Stimulated activated naive CD8-positive, alpha-beta T cell treated with anti-CD3 and anti-CD28 coated beads, Interleukin-15, amount 100 ng/mL, for 72 hours (primary cell): ENCODE measurements around the gene PTPRN2.
A peak's percentile ranks its signal among the peaks of the same experiment; 100 is the strongest.
"Not testable (repeated sequence)": the region's sequence is repeated elsewhere in the genome, so short reads cannot be mapped to it uniquely, and the experiment has no call there.

Experiments used
- ATAC-seq: fragments of 150-1000 bp; cut with Tn5 transposase; 2 replicates; pipeline ENCODE4 v1.10.0; 2021; ENCODE audit warnings: mild to moderate bottlenecking, moderate library complexity
- DNase-seq, 2 donors: peaks; one replicate each; pipeline ENCODE4 v3.0.0; 2021 to 2022
- H3K27ac Mint-ChIP-seq, 2 donors: one replicate each; pipeline ENCODE4 v1.8.0; 2022; ENCODE audit warnings: mild to moderate bottlenecking in 2 of 2, mixed read lengths in 2 of 2, moderate library complexity in 2 of 2
- H3K27me3 Mint-ChIP-seq: one replicate; pipeline ENCODE4 v1.8.0; 2022; ENCODE audit warnings: mixed read lengths
- H3K4me1 Mint-ChIP-seq: one replicate; pipeline ENCODE4 v1.8.0; 2022; ENCODE audit warnings: mild to moderate bottlenecking, mixed read lengths
- H3K4me3 Mint-ChIP-seq, 2 donors: one replicate each; pipeline ENCODE4 v1.8.0; 2022; ENCODE audit warnings: mild to moderate bottlenecking in 2 of 2, mixed read lengths in 2 of 2, moderate library complexity in 1 of 2
- H3K9me3 Mint-ChIP-seq, 2 donors: one replicate each; pipeline ENCODE4 v1.8.0; 2022; ENCODE audit warnings: mixed read lengths in 2 of 2

Gene PTPRN2

GRCh38 chr7:157951300-157952049 lies 636.1 kb downstream of the PTPRN2 start:
- H3K4me1 Mint-ChIP-seq, result no peaks in the 10 kb centered on the region
- H3K27ac Mint-ChIP-seq, result no peak overlapping the region
- ATAC-seq (no peak), DNase-seq (no peak)
- H3K27me3 Mint-ChIP-seq, result no peaks in the 10 kb centered on the region
- H3K4me3 Mint-ChIP-seq, result no peak overlapping the region
- peaks cover 0 to 20% of the 10 kb centered on the region in 2 donors for H3K9me3 Mint-ChIP-seq

GRCh38 chr7:157949711-157950110 lies 637.9 kb downstream of the PTPRN2 start:
- DNase-seq, result no peak
- Mint-ChIP-seq H3K4me3 (no peak overlapping the region), H3K4me1 (no peaks in the 10 kb centered on the region), H3K27ac (no peak overlapping the region), H3K27me3 (peaks cover 6% of the 10 kb centered on the region), H3K9me3 (peaks cover 0 to 29% of the 10 kb centered on the region in 2 donors)
- no peak for ATAC-seq

GRCh38 chr7:157947504-157947903 lies 640.1 kb downstream of the PTPRN2 start:
- DNase-seq (no peak), ATAC-seq (no peak)
- H3K4me3 Mint-ChIP-seq, result no peak overlapping the region
- peaks cover 0 to 29% of the 10 kb centered on the region in 2 donors for H3K9me3 Mint-ChIP-seq
- H3K4me1 Mint-ChIP-seq, result no peaks in the 10 kb centered on the region
- H3K27ac Mint-ChIP-seq, result no peak overlapping the region
- peaks cover 12% of the 10 kb centered on the region for H3K27me3 Mint-ChIP-seq

- peaks cover 0 to 29% of the 10 kb centered on the region in 2 donors for H3K9me3 Mint-ChIP-seq
- no peaks in the 10 kb centered on the region for H3K4me1 Mint-ChIP-seq
- peak overlapping the region in 1 of 2 donors; percentile 48 for H3K27ac Mint-ChIP-seq
- peaks cover 13% of the 10 kb centered on the region for H3K27me3 Mint-ChIP-seq
- DNase-seq (no peak), ATAC-seq (no peak)
- H3K4me3 Mint-ChIP-seq, result no peak overlapping the region
Observed at GRCh38 chr7:157946398-157947060, 641.1 kb downstream of the PTPRN2 start.

- H3K27ac Mint-ChIP-seq, result peak overlapping the region in 1 of 2 donors; percentile 22
Observed at GRCh38 chr7:157945401-157945800, 642.2 kb downstream of the PTPRN2 start.

GRCh38 chr7:157944734-157945291 lies 642.8 kb downstream of the PTPRN2 start:
- H3K27ac Mint-ChIP-seq, result no peak overlapping the region
- DNase-seq, result no peak
- H3K27me3 Mint-ChIP-seq, result peaks cover 13% of the 10 kb centered on the region
- H3K9me3 Mint-ChIP-seq, result peaks cover 0 to 29% of the 10 kb centered on the region in 2 donors
- H3K4me1 Mint-ChIP-seq, result no peaks in the 10 kb centered on the region
- no peak overlapping the region for H3K4me3 Mint-ChIP-seq
- no peak for ATAC-seq

More at GRCh38 chr7:157945401-157945800, 642.2 kb downstream of the PTPRN2 start:
- no peak overlapping the region for H3K4me3 Mint-ChIP-seq
- H3K27me3 Mint-ChIP-seq, result peaks cover 13% of the 10 kb centered on the region
- peaks cover 0 to 29% of the 10 kb centered on the region in 2 donors for H3K9me3 Mint-ChIP-seq
- no peak for ATAC-seq
- no peaks in the 10 kb centered on the region for H3K4me1 Mint-ChIP-seq
- no peak for DNase-seq

- H3K4me3 Mint-ChIP-seq, result no peak overlapping the region
- H3K9me3 Mint-ChIP-seq, result peaks cover 0 to 29% of the 10 kb centered on the region in 2 donors
- H3K27ac Mint-ChIP-seq, result no peak overlapping the region
- H3K4me1 Mint-ChIP-seq, result no peaks in the 10 kb centered on the region
- no peak for DNase-seq
- H3K27me3 Mint-ChIP-seq, result peaks cover 13% of the 10 kb centered on the region
- ATAC-seq, result no peak
Observed at GRCh38 chr7:157944051-157944450, 643.6 kb downstream of the PTPRN2 start.

- ATAC-seq (no peak), DNase-seq (no peak)
- no peak overlapping the region for H3K27ac Mint-ChIP-seq
- H3K27me3 Mint-ChIP-seq, result peaks cover 13% of the 10 kb centered on the region
- no peaks in the 10 kb centered on the region for H3K4me1 Mint-ChIP-seq
- peaks cover 0 to 29% of the 10 kb centered on the region in 2 donors for H3K9me3 Mint-ChIP-seq
- no peak overlapping the region for H3K4me3 Mint-ChIP-seq
Observed at GRCh38 chr7:157943561-157943960, 644.1 kb downstream of the PTPRN2 start.

- H3K27ac Mint-ChIP-seq, result no peak overlapping the region
- ATAC-seq, result no peak
- no peaks in the 10 kb centered on the region for H3K4me1 Mint-ChIP-seq
- peaks cover 0 to 9% of the 10 kb centered on the region in 2 donors for H3K9me3 Mint-ChIP-seq
- H3K27me3 Mint-ChIP-seq, result peaks cover 13% of the 10 kb centered on the region
- DNase-seq, result no peak
- H3K4me3 Mint-ChIP-seq, result no peak overlapping the region
Observed at GRCh38 chr7:157941210-157941609, 646.4 kb downstream of the PTPRN2 start.

- Mint-ChIP-seq H3K27me3 (peaks cover 11% of the 10 kb centered on the region), H3K9me3 (peaks cover under 1 to 8% of the 10 kb centered on the region in 2 donors), H3K27ac (no peak overlapping the region), H3K4me3 (no peak overlapping the region), H3K4me1 (no peaks in the 10 kb centered on the region)
- ATAC-seq, result no peak
- no peak for DNase-seq
Observed at GRCh38 chr7:157940497-157940896, 647.1 kb downstream of the PTPRN2 start.

GRCh38 chr7:157938211-157938610 lies 649.4 kb downstream of the PTPRN2 start:
- Mint-ChIP-seq H3K4me3 (no peak overlapping the region), H3K27ac (no peak overlapping the region), H3K27me3 (peaks cover 7% of the 10 kb centered on the region), H3K4me1 (no peaks in the 10 kb centered on the region), H3K9me3 (peaks cover 10 to 12% of the 10 kb centered on the region in 2 donors)
- ATAC-seq, result no peak
- DNase-seq, result no peak

- ATAC-seq (no peak), DNase-seq (no peak)
- no peak overlapping the region for H3K27ac Mint-ChIP-seq
- H3K4me3 Mint-ChIP-seq, result no peak overlapping the region
- H3K9me3 Mint-ChIP-seq, result peaks cover 18% of the 10 kb centered on the region in 2 donors
- peaks cover under 1% of the 10 kb centered on the region for H3K27me3 Mint-ChIP-seq
- peaks cover 6% of the 10 kb centered on the region for H3K4me1 Mint-ChIP-seq
Observed at GRCh38 chr7:157937406-157937805, 650.2 kb downstream of the PTPRN2 start.

- Mint-ChIP-seq H3K27ac (no peak overlapping the region), H3K27me3 (no peaks in the 10 kb centered on the region), H3K4me3 (no peak overlapping the region), H3K4me1 (peaks cover 10% of the 10 kb centered on the region), H3K9me3 (peaks cover 23% of the 10 kb centered on the region in 2 donors)
- DNase-seq (no peak), ATAC-seq (no peak)
Observed at GRCh38 chr7:157936976-157937375, 650.6 kb downstream of the PTPRN2 start.

- H3K9me3 Mint-ChIP-seq, result peaks cover 24 to 26% of the 10 kb centered on the region in 2 donors
- not testable (repeated sequence) for H3K27ac Mint-ChIP-seq, H3K27me3 Mint-ChIP-seq
Observed at GRCh38 chr7:157935721-157936120, 651.9 kb downstream of the PTPRN2 start.

GRCh38 chr7:157933219-157934155 lies 654.1 kb downstream of the PTPRN2 start:
- H3K4me3 Mint-ChIP-seq, H3K27me3 Mint-ChIP-seq: not testable (repeated sequence)
- Mint-ChIP-seq H3K4me1 (peaks cover 31% of the 10 kb centered on the region), H3K27ac (peak overlapping the region in 1 of 2 donors; percentile 99), H3K9me3 (peaks cover 24 to 26% of the 10 kb centered on the region in 2 donors)
- peak in 1 of 2 donors; percentile 3 for DNase-seq
- ATAC-seq, result peak; percentile 46

More at GRCh38 chr7:157935721-157936120, 651.9 kb downstream of the PTPRN2 start:
- H3K4me1 Mint-ChIP-seq, result peaks cover 16% of the 10 kb centered on the region
- DNase-seq, H3K4me3 Mint-ChIP-seq, ATAC-seq: not testable (repeated sequence)
